Hepatocyte (in vitro differentiated cells): ENCODE results near the gene TRIM44.

ENCODE experiments used
- CTCF ChIP-seq: fragments of 200-600 bp; sonication (generic); IDR thresholded peaks from 2 replicates; pipeline ENCODE4 v1.5.1; 2016; ENCODE audit warnings: antibody characterized with exemption, mild to moderate bottlenecking; ENCODE audit not compliant: poor library complexity
- EZH2 ChIP-seq: fragments of 200-600 bp; sonication (generic); IDR thresholded peaks from 2 replicates; pipeline ENCODE4 v1.6.1; 2016; ENCODE audit warnings: antibody characterized with exemption, mild to moderate bottlenecking, borderline replicate concordance
- EZH2phosphoT487 ChIP-seq: fragments of 200-600 bp; sonication (generic); IDR thresholded peaks from one replicate; pipeline ENCODE4 v1.6.1; 2018; ENCODE audit warnings: antibody characterized with exemption, mild to moderate bottlenecking, low read depth, moderate library complexity; ENCODE audit not compliant: unreplicated experiment, severe bottlenecking

GRCh38 chr11:35689081-35689996 lies 26.8 kb downstream of the TRIM44 start:
- TF ChIP-seq EZH2 (no peak), CTCF (no peak), EZH2phosphoT487 (no peak)
